Hematopoietic multipotent progenitor cell treated with erythropoietin and hydrocortisone succinate and interleukin-3 and kit ligand, for 15 days (in vitro differentiated cells): ENCODE results near the gene AGAP3.

Source experiments
- DNase-seq: peaks from one replicate; pipeline ENCODE4 v3.0.0-alpha.2; 2015; ENCODE audit warnings: low spot score

The AGAP3 gene

GRCh38 chr7:151088019-151088855 lies 2.0 kb downstream of the AGAP3 start:
- no peak for DNase-seq

GRCh38 chr7:151088856-151089699 lies 2.8 kb downstream of the AGAP3 start:
- DNase-seq, result peak; percentile 24

- DNase-seq, result no peak
These were observed 3.8 kb downstream of the AGAP3 start for GRCh38 chr7:151089893-151090730.

GRCh38 chr7:151091003-151091402 lies 4.7 kb downstream of the AGAP3 start:
- DNase-seq, result no peak

- no peak for DNase-seq
These were observed 5.2 kb downstream of the AGAP3 start for GRCh38 chr7:151091431-151091830.

GRCh38 chr7:151091988-151092387 lies 5.7 kb downstream of the AGAP3 start:
- no peak for DNase-seq

- DNase-seq, result no peak
These were observed 7.5 kb downstream of the AGAP3 start for GRCh38 chr7:151093748-151094147.

GRCh38 chr7:151094675-151095074 lies 8.4 kb downstream of the AGAP3 start:
- no peak for DNase-seq

- no peak for DNase-seq
These were observed 9.0 kb downstream of the AGAP3 start for GRCh38 chr7:151095123-151095797.

- no peak for DNase-seq
These were observed 9.7 kb downstream of the AGAP3 start for GRCh38 chr7:151095828-151096475.

- DNase-seq, result no peak
These were observed 13.4 kb downstream of the AGAP3 start for GRCh38 chr7:151099486-151100211.

- DNase-seq, result no peak
These were observed 14.6 kb downstream of the AGAP3 start for GRCh38 chr7:151100921-151101320.

GRCh38 chr7:151101621-151102396 lies 15.5 kb downstream of the AGAP3 start:
- DNase-seq, result no peak

GRCh38 chr7:151102991-151103390 lies 16.7 kb downstream of the AGAP3 start:
- DNase-seq, result no peak

GRCh38 chr7:151103973-151104372 lies 17.7 kb downstream of the AGAP3 start:
- no peak for DNase-seq

GRCh38 chr7:151104411-151105235 lies 18.3 kb downstream of the AGAP3 start:
- DNase-seq, result no peak

- no peak for DNase-seq
These were observed 21.6 kb downstream of the AGAP3 start for GRCh38 chr7:151107882-151108281.
